Skeletal muscle tissue (tissue), 4 donors: ENCODE data around the gene RAB13. TPM values are rescaled to one million over a fixed set of nuclear protein-coding genes. Genes with fewer than 3 reads are reported as not detected.
"Not testable (repeated sequence)": the region's sequence is repeated elsewhere in the genome, so short reads cannot be mapped to it uniquely, and the experiment has no call there.

Experiments used
- H3K27ac ChIP-seq: one replicate; pipeline ENCODE4 v1.7.0; 2013; ENCODE audit warnings: mild to moderate bottlenecking, low read depth, low read length, inconsistent platforms
- H3K27me3 ChIP-seq, 3 donors: one replicate each; pipeline ENCODE4 v1.7.0; 2013; ENCODE audit warnings: low read length in 3 of 3; ENCODE audit not compliant: control insufficient read depth in 3 of 3, insufficient read depth in 3 of 3
- H3K36me3 ChIP-seq, 3 donors: one replicate each; pipeline ENCODE4 v1.7.0; 2013; ENCODE audit warnings: low read length in 3 of 3; ENCODE audit not compliant: control insufficient read depth in 3 of 3, insufficient read depth in 3 of 3
- H3K4me1 ChIP-seq, 3 donors: one replicate each; pipeline ENCODE4 v1.7.0; 2013; ENCODE audit warnings: low read length in 3 of 3, mild to moderate bottlenecking in 3 of 3; ENCODE audit not compliant: control insufficient read depth in 3 of 3, insufficient read depth in 3 of 3
- H3K4me3 ChIP-seq, 3 donors: one replicate each; pipeline ENCODE4 v1.7.0; 2013; ENCODE audit warnings: low read length in 3 of 3
- H3K9ac ChIP-seq, 3 donors: one replicate each; pipeline ENCODE4 v1.7.0; 2013; ENCODE audit warnings: low read length in 3 of 3, mild to moderate bottlenecking in 3 of 3, moderate library complexity in 2 of 3, low read depth in 1 of 3
- H3K9me3 ChIP-seq, 3 donors: one replicate each; pipeline ENCODE4 v1.7.0; 2013; ENCODE audit warnings: low read length in 3 of 3; ENCODE audit not compliant: control insufficient read depth in 3 of 3
- total RNA-seq: library from RNA; depleted of rRNA; stranded (reverse); fragments of >200 nt; gene quantifications from one replicate; pipeline ENCODE4 v1.2.3, GENCODE V29; 2014
- donor health status: Osteomylitis.

Gene RAB13
- total RNA-seq, 1 donor from 2014 or later = 18.3 TPM

GRCh38 chr1:153995640-153996039 lies 9.5 kb upstream of the RAB13 start:
- peaks cover 19 to 37% (median 24%) of the 10 kb centered on the region in 3 donors for H3K36me3 ChIP-seq
- H3K4me3 ChIP-seq = no peak overlapping the region
- no peaks in the 10 kb centered on the region for H3K9me3 ChIP-seq
- H3K27ac ChIP-seq = no peak overlapping the region
- H3K4me1 ChIP-seq = peaks cover 16 to 26% (median 18%) of the 10 kb centered on the region in 3 donors
- H3K9ac ChIP-seq = no peak overlapping the region
- no peaks in the 10 kb centered on the region for H3K27me3 ChIP-seq

- no peaks in the 10 kb centered on the region for H3K9me3 ChIP-seq
- no peak overlapping the region for H3K4me3 ChIP-seq
- H3K27me3 ChIP-seq = no peaks in the 10 kb centered on the region
- no peak overlapping the region for H3K9ac ChIP-seq
- H3K27ac ChIP-seq = no peak overlapping the region
- H3K36me3 ChIP-seq = peaks cover 19 to 37% (median 25%) of the 10 kb centered on the region in 3 donors
- peaks cover 16 to 26% (median 20%) of the 10 kb centered on the region in 3 donors for H3K4me1 ChIP-seq
Measured at GRCh38 chr1:153995202-153995601, 9.1 kb upstream of the RAB13 start.

GRCh38 chr1:153991806-153992205 lies 5.7 kb upstream of the RAB13 start:
- Histone ChIP-seq H3K9ac (peak overlapping the region; percentile 85 to 99 (median 97)), H3K27me3 (no peaks in the 10 kb centered on the region), H3K36me3 (peaks cover 19 to 37% (median 25%) of the 10 kb centered on the region in 3 donors), H3K27ac (no peak overlapping the region), H3K9me3 (no peaks in the 10 kb centered on the region), H3K4me3 (peak overlapping the region; percentile 76 to 99 (median 97)), H3K4me1 (peaks cover 19 to 29% (median 23%) of the 10 kb centered on the region in 3 donors)

- H3K9me3 ChIP-seq = no peaks in the 10 kb centered on the region
- peak overlapping the region; percentile 87 for H3K27ac ChIP-seq
- peaks cover 19 to 37% (median 25%) of the 10 kb centered on the region in 3 donors for H3K36me3 ChIP-seq
- H3K27me3 ChIP-seq = no peaks in the 10 kb centered on the region
- H3K4me1 ChIP-seq = peaks cover 19 to 29% (median 23%) of the 10 kb centered on the region in 3 donors
- H3K9ac ChIP-seq = peak overlapping the region; percentile 85 to 99 (median 97)
- H3K4me3 ChIP-seq = peak overlapping the region; percentile 76 to 99 (median 97)
Measured at GRCh38 chr1:153991151-153991630, 5.1 kb upstream of the RAB13 start.

GRCh38 chr1:153990468-153991150 lies 4.5 kb upstream of the RAB13 start, which contains the start of gene RPS27:
Gene RPS27 (plus strand): TSS chr1:153990762. CDS start chr1:153990797, 35 bp downstream.
- H3K36me3 ChIP-seq = peaks cover 19 to 37% (median 25%) of the 10 kb centered on the region in 3 donors
- no peaks in the 10 kb centered on the region for H3K27me3 ChIP-seq
- no peaks in the 10 kb centered on the region for H3K9me3 ChIP-seq
- peak within 1 kb of the TSS; percentile 85 to 99 (median 97) for H3K9ac ChIP-seq
- H3K27ac ChIP-seq = peak within 1 kb of the TSS; percentile 87
- peak within 1 kb of the TSS; percentile 76 to 99 (median 97) for H3K4me3 ChIP-seq
- peaks cover 22 to 33% (median 23%) of the 10 kb centered on the region in 3 donors for H3K4me1 ChIP-seq

GRCh38 chr1:153987621-153988020 lies 1.5 kb upstream of the RAB13 start:
- no peak overlapping the region for H3K27ac ChIP-seq
- H3K9ac ChIP-seq = no peak overlapping the region
- peaks cover 8 to 14% (median 11%) of the 10 kb centered on the region in 3 donors for H3K36me3 ChIP-seq
- H3K9me3 ChIP-seq = no peaks in the 10 kb centered on the region
- peaks cover 27 to 30% (median 30%) of the 10 kb centered on the region in 3 donors for H3K4me1 ChIP-seq
- no peak overlapping the region for H3K4me3 ChIP-seq
- H3K27me3 ChIP-seq = no peaks in the 10 kb centered on the region

GRCh38 chr1:153985341-153985912 lies 712 bp downstream of the RAB13 start:
- Histone ChIP-seq H3K9me3 (no peaks in the 10 kb centered on the region), H3K27me3 (no peaks in the 10 kb centered on the region), H3K4me3 (peak overlapping the region; percentile 75 to 87 (median 78)), H3K9ac (peak overlapping the region; percentile 72 to 91 (median 77)), H3K36me3 (peaks cover 0 to 10% (median 0%) of the 10 kb centered on the region in 3 donors), H3K4me1 (peaks cover 13 to 19% (median 14%) of the 10 kb centered on the region in 3 donors), H3K27ac (peak overlapping the region; percentile 83)

- Histone ChIP-seq H3K27me3 (no peaks in the 10 kb centered on the region), H3K9ac (no peak overlapping the region), H3K36me3 (peaks cover 0 to 10% (median 0%) of the 10 kb centered on the region in 3 donors), H3K27ac (peak overlapping the region; percentile 83), H3K4me1 (peaks cover 9 to 19% (median 14%) of the 10 kb centered on the region in 3 donors), H3K4me3 (no peak overlapping the region), H3K9me3 (no peaks in the 10 kb centered on the region)
Measured at GRCh38 chr1:153984123-153984894, 1.8 kb downstream of the RAB13 start.

- peaks cover 19 to 28% (median 25%) of the 10 kb centered on the region in 3 donors for H3K4me1 ChIP-seq
- not testable (repeated sequence) for H3K9me3 ChIP-seq, H3K27ac ChIP-seq, H3K36me3 ChIP-seq, H3K27me3 ChIP-seq, H3K9ac ChIP-seq, H3K4me3 ChIP-seq
Measured at GRCh38 chr1:153981735-153982134, 4.4 kb downstream of the RAB13 start.
